Omental fat pad (tissue), 4 donors: ENCODE results near the gene PLCD1. TPM values are rescaled to one million over a fixed set of nuclear protein-coding genes. Genes with fewer than 3 reads are reported as not detected.

ENCODE experiments used
- ATAC-seq: fragments of 150-250 bp; one replicate; pipeline ENCODE4 v1.9.1; 2016; ENCODE audit warnings: mild to moderate bottlenecking, moderate library complexity; ENCODE audit not compliant: low FRiP score
- DNase-seq: peaks from one replicate; pipeline ENCODE4 v3.0.0-alpha.2; 2019; ENCODE audit warnings: low spot score
- total RNA-seq, 4 donors: library from RNA; depleted of rRNA; stranded (reverse); fragments of >200 nt; gene quantifications; one replicate each; pipeline ENCODE4 v1.1.0, GENCODE V29; 2016
- TF ChIP-seq, protein P1 (sequence below), 3 donors: fragments of 450-650 bp; IDR thresholded peaks; one replicate each; pipeline ENCODE4 v1.5.1; 2016 to 2017; ENCODE audit warnings: antibody characterized with exemption in 3 of 3, mild to moderate bottlenecking in 3 of 3, moderate library complexity in 2 of 3

PLCD1 gene
- total RNA-seq, 4 donors from 2014 or later = 12.5 to 24.4 (median 19.0) TPM

- TF ChIP-seq, protein P1, sequence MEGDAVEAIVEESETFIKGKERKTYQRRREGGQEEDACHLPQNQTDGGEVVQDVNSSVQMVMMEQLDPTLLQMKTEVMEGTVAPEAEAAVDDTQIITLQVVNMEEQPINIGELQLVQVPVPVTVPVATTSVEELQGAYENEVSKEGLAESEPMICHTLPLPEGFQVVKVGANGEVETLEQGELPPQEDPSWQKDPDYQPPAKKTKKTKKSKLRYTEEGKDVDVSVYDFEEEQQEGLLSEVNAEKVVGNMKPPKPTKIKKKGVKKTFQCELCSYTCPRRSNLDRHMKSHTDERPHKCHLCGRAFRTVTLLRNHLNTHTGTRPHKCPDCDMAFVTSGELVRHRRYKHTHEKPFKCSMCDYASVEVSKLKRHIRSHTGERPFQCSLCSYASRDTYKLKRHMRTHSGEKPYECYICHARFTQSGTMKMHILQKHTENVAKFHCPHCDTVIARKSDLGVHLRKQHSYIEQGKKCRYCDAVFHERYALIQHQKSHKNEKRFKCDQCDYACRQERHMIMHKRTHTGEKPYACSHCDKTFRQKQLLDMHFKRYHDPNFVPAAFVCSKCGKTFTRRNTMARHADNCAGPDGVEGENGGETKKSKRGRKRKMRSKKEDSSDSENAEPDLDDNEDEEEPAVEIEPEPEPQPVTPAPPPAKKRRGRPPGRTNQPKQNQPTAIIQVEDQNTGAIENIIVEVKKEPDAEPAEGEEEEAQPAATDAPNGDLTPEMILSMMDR (IDR thresholded peaks at IDR 0.05) = no peak
- no peak for ATAC-seq
- no peak for DNase-seq
These were observed 36.4 kb downstream of the PLCD1 start for GRCh38 chr3:37993067-37993455.

- TF ChIP-seq, protein P1 (IDR thresholded peaks at IDR 0.05) = no peak
- ATAC-seq = no peak
- DNase-seq = no peak
These were observed 37.0 kb downstream of the PLCD1 start for GRCh38 chr3:37992271-37993066.

DNA sequence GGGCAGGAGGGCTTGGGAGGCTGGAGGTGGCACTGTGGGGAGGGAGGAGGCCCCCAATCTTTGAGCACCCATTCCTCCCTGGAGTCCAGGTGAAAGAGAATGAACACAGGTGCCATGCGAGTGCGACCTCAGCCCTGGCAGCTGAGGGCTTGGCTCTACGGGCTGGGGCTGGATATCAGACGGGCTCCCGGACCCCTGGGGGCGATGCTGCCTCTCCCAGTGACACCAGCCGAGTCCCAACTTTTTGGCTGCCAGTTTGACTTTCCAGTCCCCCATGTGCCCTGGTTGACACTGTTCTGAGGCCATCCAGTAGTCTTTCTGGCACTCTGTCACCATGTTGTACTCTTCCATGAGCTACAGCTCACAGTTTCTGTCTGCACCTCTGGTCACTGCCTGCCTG lies 37.6 kb downstream of the PLCD1 start:
- DNase-seq (no peak), ATAC-seq (no peak)
- TF ChIP-seq, protein P1 (IDR thresholded peaks at IDR 0.05) = no peak

DNA sequence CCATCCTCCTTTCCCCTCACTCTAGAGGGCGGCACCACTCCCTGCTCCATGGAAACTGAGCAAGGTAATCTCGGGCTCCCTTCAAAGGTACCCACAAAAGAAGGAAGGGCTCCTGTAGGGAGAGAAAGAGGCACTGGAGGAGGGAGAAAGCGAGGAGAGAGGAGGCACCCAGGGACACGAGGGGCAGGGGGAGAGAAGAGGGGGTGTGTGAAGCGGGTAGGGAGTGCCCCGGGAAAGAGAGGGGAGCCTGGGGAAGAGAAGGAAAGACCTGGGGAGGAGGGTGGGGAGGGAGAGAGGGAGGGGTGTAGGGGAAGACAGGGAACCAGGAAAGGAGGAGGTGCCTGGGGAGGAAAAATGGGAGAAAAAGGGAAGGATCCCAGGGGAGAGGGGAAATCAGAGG lies 38.3 kb downstream of the PLCD1 start:
- DNase-seq (no peak), ATAC-seq (no peak)
- TF ChIP-seq, protein P1 (IDR thresholded peaks at IDR 0.05) = no peak

DNA sequence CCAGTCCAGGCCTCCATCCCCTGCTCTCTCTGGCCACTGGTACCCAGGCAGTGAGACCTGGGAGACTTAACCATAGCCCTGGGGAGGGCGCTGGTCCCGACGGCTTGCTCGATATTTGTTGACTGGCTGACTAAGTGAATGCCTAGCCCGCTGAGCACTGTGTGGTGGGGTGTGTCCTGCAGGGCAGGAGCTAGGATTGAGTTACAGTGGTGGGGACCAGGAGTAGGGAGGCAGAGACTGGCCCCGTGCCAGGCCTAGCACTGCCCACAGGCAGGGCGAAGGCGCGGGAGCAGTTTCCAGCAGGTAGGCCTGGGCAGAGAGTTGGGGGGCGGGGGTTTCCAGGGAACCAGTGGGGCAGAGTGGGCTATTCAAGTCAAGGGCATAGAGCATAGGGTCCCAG lies 38.9 kb downstream of the PLCD1 start, which contains the start of gene VILL:
VILL (plus strand) TSS at position 260 of the 400 bp plus-strand sequence. CDS start 2,887 bp downstream, outside the sequence.
- ATAC-seq (no peak), DNase-seq (no peak)
- TF ChIP-seq, protein P1 (IDR thresholded peaks at IDR 0.05) = no peak

DNA sequence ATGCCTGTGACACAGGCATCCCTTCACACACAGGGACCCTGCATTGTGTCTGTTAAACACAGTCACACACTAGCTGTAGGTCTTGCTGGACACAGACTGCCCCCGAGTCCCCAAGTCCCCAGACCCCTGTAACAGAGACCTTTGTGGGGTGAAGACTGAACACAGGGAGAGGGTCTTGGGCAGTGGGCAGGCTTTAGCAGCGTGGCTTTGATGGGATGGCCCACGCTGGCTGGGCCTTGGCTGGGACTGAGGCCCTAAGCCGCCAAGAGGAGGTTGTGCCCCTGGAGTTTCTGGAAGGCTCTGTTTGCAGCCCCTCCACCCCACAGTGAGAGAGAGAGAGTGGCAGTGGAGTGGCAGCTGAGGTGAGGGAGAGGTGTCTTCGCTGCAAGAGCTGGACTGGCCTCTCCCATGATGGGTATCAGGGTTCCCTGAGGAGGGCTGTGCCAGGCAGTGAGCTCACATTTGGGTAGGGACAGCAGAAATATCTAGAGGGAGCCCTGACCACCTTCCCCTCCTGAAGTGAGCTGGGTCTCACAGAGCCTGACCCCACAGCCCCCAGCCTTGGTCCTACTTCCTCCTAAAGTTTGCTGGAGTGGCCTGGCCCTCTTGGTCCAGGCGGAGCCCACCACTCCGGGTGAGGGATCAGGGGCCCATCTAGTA lies 39.5 kb downstream of the PLCD1 start:
- ATAC-seq (no peak), DNase-seq (no peak)
- TF ChIP-seq, protein P1 (IDR thresholded peaks at IDR 0.05) = no peak
